HG03520 (cell line): Measurements from ENCODE around the gene HADH.
A peak's percentile ranks its signal among the peaks of the same experiment; 100 is the strongest.
"Not testable (repeated sequence)": the region's sequence is repeated elsewhere in the genome, so short reads cannot be mapped to it uniquely, and the experiment has no call there.

Experiments
- ATAC-seq: cut with Tn5 transposase; IDR thresholded peaks from one replicate; pipeline ENCODE4 v1.9.1; 2021; ENCODE audit warnings: mild to moderate bottlenecking, moderate library complexity; ENCODE audit not compliant: unreplicated experiment

The HADH gene

DNA sequence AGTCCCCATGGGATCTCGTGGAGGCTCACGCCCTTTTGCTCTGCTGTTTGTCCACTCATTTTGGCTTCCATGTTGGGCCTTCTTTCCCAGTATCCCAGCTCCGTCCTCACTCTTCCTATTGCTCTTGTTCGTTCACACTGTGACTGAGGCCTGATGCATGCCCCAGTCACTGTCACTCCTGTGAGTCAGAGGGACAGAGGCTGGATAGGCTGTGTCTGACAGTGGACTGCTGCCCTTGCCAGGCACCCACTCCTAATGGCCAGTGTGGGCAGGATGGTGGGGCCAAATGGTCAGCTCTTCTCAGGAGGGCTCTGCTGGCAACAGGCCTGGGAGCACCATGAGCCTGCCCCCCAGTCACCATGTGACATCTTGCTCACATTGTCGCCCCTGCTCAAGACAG lies 40.0 kb downstream of the HADH start:
- no peak for ATAC-seq

DNA sequence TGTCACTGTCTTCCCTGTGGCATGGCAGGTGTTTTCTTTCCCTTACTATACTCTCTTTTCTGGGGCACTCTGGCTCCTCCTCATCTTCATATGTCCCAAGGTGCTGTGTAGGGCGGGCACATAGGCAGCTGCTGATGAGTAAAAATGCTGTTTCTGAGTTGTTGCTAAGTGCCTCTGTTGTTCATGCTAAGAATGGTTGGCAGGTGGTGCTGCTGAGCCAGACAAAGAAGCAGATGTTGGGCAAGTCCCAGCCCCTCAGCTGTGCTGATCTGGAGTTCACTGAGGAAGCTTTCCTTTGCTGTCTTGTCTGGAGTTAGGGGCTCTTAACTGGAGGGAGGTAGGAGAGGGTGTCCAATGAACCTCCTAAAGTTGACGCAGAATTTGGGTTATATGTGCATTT lies 40.6 kb downstream of the HADH start:
- peak; percentile 90 for ATAC-seq

DNA sequence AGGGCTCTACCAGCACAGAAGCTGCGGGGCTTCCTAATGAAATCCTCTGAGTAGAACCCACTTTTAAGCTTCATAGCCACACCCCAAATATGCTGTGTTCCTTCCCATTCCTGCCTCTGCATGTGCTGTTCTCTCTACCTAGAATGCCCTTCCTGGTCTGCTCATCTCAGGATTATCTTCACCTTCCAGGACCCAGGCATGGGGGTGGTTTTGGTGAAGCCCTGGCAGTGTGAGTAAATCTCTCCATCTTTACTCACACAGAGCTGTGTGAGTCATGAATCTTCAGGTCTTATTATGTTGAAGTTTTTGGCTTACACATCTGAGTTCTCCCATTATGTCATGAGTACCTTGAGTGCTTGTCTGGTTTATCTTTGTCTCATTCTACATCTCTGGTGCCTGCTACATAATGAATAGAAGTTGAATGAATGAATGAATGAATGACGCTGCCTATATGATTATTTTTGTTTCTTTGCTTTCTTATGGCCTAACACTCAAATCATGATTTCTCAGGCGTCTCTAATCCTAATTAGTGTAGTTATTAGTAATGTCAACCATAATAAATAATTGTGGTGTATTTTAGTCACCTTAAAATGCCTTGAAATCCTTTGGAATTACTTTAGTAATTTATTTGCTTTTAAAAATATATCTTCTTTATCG lies 41.9 kb downstream of the HADH start:
- ATAC-seq = no peak

DNA sequence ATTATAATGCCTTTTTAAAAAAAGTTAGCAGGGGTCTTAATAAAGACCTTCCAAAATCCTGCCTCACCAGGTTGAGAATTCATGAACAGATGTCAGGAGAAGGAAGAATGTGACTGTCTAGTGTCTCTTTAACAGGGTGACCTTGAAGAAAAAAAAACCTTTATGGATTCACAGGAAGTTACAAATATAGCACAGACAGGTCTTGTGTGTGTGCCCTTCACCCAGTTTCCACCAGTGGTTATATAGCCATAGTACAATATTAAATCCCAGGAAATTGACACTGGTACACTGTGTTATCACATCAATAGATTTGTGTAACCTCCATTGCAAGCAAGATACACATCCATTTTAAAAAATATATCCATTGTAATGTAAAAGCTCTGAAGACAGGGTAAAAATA lies 43.7 kb downstream of the HADH start:
- no peak for ATAC-seq

DNA sequence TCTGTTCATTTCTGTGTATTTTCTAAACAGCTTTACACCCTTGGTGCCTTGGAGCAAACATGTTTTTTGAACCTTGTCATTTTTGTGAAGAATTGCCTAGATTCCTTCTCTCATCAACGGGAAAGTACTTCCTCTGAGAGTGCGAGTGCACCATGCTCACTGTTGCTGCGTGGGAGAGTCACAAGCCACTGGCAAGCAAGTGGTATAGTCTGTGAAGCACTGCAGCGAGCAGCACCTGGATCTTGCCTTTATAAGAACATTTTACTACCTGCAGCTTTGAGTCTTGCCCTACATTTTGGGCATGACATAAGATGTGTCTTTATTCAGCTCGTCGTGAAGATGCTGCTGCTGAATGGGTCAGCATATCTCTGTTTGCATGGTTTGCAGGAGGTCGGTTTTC lies 44.9 kb downstream of the HADH start:
- no peak for ATAC-seq

DNA sequence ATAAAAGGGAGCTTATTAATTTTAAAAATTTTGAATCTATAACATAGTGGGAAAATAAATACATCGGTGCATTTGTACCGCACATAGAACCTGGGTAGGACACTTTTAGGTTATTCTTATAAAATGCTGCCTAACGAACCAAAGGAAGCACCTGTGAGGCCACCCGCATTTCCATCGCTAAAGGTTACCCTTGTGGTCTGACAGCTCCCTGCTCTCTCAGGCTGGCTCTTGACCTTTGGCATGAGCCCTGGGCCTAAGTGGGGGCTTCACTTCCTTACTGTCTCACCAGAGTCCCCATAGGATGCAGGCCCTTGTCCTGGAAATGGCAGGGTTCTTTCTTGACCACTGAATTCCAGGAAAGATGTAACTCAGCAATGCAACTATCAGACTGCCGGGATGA lies 46.0 kb downstream of the HADH start:
- ATAC-seq = no peak

DNA sequence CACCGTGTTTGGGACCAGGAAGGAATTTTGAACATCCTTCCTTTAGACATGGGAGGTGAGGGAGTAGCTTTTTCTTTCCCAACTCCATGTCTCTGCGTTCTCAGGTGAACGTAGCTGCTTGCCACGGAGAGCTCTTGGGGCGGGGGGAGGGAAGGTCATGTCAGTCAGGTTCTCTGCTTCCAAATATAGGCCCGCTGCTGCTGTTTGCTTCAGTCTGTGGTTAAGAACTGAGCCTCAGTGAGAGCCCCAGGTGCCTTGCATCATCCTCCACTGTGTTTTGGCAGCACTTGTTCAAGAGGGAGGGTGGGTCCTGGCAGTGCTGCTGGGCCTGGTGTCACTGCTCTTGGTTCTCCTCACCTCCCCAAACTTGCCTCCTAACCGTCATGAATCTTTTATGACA lies 46.5 kb downstream of the HADH start:
- ATAC-seq = peak; percentile 86

DNA sequence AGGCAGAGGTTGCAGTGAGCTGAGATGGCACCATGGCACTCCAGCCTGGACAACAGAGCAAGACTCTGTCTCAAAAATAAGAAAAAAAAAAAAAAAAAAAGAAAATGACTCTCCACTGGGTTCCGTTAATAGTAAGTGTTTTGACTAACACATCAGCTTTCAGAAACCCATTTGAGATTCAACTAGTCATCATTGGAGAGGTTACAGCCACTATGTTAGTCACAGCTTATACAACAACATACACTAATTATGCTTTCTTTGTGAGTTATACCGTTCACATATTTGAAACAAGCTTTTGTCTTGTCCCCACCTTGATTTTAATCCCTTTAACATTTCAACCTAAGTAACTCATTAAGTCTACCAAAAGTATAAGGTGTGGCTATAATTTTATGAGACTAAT lies 48.2 kb downstream of the HADH start:
- no peak for ATAC-seq

DNA sequence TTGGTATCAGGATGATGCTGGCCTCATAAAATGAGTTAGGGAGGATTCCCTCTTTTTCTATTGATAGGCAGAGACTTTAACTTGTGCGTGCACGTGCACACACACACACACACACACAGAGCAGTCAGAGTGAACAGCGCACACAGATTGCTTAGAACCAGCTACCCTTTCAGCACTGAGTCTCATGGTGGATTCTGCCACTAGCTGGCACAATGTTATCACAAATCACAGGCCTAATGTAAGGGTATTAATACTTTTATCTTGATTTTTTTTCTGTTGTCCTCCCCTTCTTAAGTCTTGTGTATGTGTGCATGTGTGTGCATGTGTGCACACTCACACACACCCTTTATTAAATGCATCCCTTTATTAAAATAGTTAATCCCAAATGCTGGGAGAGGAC lies 53.2 kb downstream of the HADH start:
- ATAC-seq = no peak

DNA sequence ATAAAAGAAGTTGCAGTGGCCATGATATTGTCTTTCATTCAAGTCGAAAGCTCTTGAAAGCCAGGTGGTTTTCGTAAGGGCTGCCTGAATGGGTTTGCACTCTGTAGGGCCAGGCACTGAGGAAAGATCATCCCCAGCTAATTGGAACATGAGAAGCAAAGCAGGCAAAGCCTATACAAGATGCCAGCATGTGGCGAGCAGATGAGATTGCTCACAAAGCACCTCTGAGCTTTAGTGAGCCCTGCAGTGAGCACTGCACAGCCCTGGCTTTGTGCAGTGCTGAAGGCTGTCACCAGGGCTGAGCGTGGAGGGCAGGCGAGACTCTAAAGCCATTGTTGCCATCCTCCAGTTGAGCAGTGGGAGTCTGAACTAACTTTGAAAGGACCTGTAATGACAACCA lies 53.8 kb downstream of the HADH start:
- ATAC-seq = no peak

DNA sequence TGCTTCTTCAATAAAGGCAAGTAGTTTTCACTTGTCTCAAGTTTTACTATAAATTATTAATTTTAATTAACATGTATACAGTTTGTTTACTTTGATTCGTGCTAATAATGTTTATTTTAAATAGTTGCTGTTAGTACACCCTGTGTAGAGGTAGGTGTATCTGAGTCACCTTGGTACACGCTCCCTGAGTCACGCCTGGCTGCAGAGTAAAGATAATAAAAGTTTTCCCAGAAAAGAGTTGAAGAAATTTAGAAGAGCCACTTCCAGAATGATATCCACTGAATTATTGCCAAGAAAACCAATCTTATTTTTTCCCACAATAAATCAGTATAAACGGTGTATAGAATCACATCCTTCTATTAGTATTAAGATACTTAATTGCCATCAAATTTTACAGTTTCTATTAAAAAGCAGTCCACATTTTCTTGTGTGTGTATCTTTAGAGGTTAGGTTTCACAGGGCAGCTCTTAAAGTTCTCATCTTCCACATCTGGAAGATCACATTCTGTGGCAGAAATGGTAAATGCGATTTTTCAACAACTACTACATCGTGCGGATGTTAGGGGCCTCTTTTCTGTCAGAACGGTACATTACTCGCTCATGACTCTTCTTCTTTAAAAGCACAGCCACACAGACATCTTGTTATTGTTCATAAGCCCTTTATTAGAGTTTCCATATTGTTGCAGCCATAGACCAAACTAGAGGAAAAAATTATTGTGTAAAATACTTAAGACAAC lies 55.4 kb downstream of the HADH start:
- ATAC-seq = no peak

DNA sequence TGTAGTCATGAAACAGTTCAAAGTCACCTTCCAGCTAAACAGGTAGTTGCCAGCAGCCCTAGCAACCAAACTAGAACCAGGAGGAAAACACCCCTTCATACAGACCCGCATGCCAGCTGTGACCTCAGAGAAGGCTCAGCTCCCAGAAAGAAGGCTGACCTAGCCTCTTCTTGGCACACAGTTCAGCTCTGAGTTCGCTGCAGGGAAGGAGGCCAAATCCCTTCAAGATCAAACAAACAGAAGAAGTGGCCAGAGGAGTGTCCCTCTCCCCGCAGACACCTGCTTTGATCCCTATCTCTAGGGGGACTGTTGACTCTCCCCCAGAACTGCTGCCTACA lies 56.0 kb downstream of the HADH start:
- no peak for ATAC-seq

DNA sequence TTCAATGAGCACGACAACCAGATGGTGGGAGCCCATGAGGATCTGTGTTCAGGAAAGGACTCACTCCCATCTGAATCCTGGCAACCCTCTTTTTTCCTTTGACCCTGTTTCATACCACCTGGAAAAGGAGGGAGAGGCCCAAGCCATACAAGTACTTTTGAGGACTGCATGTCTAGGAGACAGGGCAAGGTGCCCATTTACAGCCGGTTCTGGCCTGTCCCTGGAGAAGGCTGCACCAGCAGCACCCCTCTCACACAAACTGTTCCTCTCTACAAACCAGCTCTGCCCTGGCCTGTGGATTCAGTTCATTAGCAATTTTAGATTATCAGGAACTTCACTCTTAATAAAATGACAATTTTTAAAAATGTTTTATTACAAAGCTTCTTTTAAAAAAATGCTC lies 57.5 kb downstream of the HADH start:
- ATAC-seq = no peak

DNA sequence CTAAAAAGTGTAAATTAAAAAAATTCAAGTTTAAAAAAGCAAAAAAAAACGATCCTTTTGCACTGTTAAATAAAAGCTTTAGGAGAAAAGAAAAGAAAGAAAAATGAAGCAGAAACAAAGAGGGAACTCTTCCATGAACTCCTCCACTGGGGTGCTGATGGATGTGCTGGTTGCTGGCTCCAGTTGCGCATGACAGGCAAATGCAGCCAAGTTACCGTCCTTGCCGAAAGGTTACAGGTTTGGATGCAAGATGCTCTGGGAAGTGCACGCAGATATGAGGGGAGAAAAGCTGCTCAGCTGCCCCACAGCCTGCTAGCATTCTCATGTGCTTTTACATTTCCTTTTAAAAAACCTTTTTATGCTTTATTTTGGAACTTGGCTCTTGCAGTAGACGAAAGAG lies 58.5 kb downstream of the HADH start:
- ATAC-seq = no peak

DNA sequence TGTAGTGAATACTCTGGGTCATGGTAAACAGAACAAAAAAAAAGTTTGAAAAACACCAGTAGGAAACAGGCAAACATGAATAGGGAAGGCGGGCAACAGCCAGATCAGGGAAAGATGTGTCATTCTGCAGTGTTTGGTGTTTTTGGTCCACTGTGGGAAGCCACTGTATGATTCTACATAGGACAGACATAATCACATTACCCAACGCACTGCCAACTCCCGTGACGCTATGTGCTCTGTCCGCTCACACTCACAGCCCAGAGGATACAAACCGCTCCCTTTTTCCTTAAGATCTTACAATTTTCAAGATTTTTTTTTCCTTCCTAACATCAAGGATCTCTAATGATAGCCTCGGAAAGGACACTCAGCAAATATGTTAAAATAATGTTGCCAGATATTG lies 59.3 kb downstream of the HADH start:
- no peak for ATAC-seq

DNA sequence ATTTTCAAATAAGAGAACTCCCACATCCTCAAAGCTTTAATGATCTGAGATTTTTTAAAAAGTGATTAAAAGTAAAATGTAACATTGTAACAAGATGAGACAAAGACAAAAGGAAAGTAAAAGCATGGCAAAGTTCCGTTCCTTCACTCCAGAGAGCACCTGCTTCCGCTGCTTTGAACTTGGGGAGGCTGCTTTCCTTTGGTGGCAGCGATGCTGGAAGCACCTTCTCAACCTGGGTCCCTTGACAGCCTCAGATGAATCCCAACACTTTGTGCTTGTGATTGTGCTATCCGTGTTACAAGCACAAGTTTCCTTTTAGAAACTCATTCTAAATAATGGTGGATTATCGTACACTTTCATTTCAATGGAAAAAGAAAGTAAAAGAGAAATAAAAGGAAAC lies 59.7 kb downstream of the HADH start:
- no peak for ATAC-seq

DNA sequence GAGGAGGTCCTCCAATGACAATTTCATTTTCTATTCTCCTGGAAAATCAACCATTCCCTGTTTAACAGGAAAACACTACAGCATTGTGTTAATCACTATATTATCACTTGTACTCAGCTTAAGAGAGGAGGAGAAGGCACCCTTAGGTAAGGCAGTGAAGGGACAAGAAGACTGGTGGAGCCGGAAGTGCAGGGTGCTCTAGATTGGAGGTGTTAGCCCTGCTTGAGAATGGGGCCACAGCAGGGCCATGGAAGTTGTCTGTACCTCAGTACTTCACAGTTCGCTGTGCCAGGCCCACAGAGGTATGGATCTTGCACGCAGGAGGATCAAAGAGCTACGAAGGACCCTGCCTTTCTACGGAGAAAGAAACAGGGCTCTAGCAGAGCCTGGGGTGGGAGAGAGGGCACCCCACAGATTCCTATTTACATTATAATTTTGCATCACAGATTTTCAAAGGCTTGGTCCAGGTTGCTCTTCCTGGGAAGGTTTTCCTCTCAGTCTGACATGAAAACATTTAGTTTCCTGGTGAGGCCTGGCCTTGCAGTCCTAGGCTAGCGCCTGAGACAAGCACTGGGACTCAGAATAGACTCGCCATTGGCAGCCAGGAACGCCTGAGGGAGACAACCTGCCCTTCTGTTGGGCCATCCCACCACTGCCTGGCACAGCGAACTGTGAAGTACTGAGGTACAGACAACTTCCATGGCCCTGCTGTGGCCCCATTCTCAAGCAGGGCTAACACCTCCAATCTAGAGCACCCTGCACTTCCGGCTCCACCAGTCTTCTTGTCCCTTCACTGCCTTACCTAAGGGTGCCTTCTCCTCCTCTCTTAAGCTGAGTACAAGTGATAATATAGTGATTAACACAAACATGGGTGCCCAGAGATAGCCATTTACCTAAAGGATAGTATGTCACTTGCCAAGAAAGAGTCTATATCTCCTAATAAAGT lies 60.8 kb downstream of the HADH start:
- not testable (repeated sequence) for ATAC-seq

DNA sequence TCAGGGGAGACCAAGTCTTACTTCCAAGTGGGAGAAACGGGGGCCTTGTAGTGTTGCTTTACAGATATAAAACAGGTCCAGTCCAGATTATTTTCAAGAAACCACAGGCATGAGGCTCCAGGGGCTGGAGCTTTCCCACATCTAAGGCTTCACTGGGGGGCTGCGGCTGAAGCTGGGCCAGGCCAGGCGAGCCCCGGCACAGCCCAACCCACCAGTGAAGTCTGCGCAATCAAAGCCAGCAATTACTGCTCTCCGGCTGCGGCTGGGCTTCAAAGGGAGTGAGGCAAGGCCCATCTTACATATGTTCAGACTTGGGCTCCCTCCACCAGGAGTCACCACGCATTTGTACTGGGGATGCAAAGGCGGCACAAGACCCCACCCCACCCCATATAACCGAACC lies 61.7 kb downstream of the HADH start:
- no peak for ATAC-seq

DNA sequence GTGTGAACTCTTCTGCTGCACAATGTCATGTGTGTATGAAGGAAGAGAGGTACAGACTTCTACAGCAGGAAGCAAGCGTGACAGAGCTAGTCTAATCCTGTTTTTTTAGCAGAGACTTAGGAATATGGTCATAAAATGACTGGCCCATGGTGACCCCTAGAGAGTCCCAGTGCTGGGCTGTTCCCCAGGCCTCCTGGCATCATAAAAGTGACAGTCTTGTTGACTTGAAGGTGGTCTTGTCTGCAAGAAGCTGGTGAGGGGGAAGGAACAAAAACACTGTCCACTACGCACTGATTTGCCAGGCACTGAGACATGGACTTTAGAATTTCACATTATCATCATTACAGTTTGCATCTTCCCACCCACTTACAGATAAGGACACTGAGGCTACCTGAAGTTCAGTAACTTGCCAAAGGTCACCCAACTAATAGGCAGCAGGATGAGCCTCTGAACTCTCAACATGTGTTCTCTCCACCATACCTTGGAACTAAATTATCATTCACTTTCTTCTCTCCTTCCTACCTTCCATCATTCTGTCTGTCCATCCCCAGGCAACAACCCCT lies 63.0 kb downstream of the HADH start:
- peak; percentile 14 for ATAC-seq

DNA sequence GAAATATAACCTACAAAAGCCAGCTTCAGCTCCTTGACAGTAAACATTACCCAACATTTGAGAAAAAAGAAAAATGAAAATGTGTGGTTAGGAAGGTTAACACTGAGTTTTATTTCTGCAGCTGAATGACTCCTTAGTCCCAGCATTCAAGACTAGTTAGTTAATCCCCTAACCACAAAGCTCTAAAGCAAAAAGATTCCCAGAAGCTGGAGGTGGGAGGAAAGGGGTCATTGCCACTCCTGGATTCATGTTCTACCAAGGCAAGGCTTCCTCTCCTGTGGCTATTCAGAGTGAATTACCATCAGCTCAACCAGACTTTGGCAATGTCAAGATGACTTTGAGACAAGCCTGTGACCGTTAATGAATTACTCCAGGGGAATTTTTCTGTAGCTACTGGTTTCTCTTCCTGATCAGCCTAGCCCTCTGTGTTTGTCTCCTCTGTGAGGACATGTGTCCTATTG lies 63.6 kb downstream of the HADH start:
- ATAC-seq = peak; percentile 86

DNA sequence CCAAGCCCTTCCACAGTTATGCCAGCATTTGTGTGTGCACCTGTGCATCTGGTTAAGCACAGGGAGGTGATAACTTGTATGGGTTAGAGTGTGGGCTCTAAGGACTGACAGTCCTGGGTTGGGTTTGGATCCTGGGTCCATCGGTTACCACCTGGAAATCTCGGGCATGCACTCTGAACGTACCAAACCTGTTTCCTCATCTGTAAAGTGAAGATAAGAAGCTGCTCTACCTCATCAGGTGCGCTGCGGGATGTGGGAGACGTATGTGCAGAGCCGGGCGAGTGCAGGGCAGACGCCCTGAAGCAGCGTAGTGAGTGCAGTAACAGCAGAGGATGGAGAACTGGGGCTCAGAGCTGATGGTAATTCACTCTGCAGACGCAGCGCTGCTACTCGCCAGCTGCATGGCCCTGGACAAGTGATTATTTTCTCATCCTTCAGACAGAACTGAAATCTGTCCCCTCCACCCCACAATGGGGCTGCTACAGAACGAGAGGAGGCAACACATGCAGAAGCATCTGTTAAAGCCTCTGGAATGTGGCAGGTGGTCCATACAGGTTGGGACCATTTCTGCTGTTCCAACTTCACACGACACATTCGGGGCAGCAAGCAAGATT lies 64.4 kb downstream of the HADH start:
- ATAC-seq = no peak
